Spleen (tissue), 11 donors: ENCODE measurements around the gene TIMP2. TPM values are rescaled to one million over a fixed set of nuclear protein-coding genes. Genes with fewer than 3 reads are reported as not detected.

Experiments
- DNase-seq: peaks from one replicate; pipeline ENCODE4 v3.0.0-alpha.2; 2020
- H3K27ac ChIP-seq, 8 donors: fragments of 200-600 bp; sonication (generic) in 7 of 8; 1 replicate in 4 of 8; 2 replicates in 4 of 8; pipeline versions ENCODE4 v1.5.0 to v1.8.0; 2016 to 2021; ENCODE audit warnings: inconsistent platforms in 4 of 8, mild to moderate bottlenecking in 4 of 8, moderate library complexity in 1 of 8
- H3K27me3 ChIP-seq, 7 donors: fragments of 200-600 bp; sonication (generic) in 6 of 7; replicated peaks in 1 of 7; 1 replicate in 4 of 7; 2 replicates in 3 of 7; pipeline versions ENCODE4 v1.5.0 to v1.8.0; 2016 to 2021; ENCODE audit warnings: inconsistent platforms in 3 of 7, mild to moderate bottlenecking in 1 of 7
- H3K36me3 ChIP-seq, 6 donors: fragments of 200-600 bp; sonication (generic) in 5 of 6; 1 replicate in 4 of 6; 2 replicates in 2 of 6; pipeline versions ENCODE4 v1.5.0 to v1.8.0; 2016 to 2021; ENCODE audit warnings: inconsistent platforms in 2 of 6
- H3K4me1 ChIP-seq, 6 donors: fragments of 200-600 bp; sonication (generic) in 5 of 6; 1 replicate in 3 of 6; 2 replicates in 3 of 6; pipeline versions ENCODE4 v1.5.0 to v1.8.0; 2016 to 2021; ENCODE audit warnings: inconsistent platforms in 3 of 6
- H3K4me3 ChIP-seq, 8 donors: fragments of 200-600 bp; sonication (generic) in 7 of 8; 1 replicate in 4 of 8; 2 replicates in 4 of 8; pipeline versions ENCODE4 v1.5.0 to v1.8.0; 2016 to 2021; ENCODE audit warnings: inconsistent platforms in 4 of 8, mild to moderate bottlenecking in 4 of 8, moderate library complexity in 2 of 8
- H3K9me3 ChIP-seq, 8 donors: fragments of 200-600 bp; sonication (generic) in 7 of 8; 1 replicate in 4 of 8; 2 replicates in 4 of 8; pipeline versions ENCODE4 v1.5.0 to v1.8.0; 2016 to 2021; ENCODE audit warnings: inconsistent platforms in 4 of 8
- CTCF ChIP-seq, 11 experiments: fragments of 200-600 bp in 7 of 11; fragments of 450-650 bp in 4 of 11; sonication (generic) in 4 of 11; IDR thresholded peaks in 8 of 11; conservative IDR thresholded peaks in 3 of 11; 1 replicate in 7 of 11; 2 replicates in 4 of 11; pipeline versions ENCODE4 v1.4.0 to v1.8.0; 2016 to 2021; ENCODE audit warnings: antibody characterized with exemption in 11 of 11, inconsistent platforms in 4 of 11, mild to moderate bottlenecking in 1 of 11
- POLR2A ChIP-seq, 3 donors: fragments of 450-650 bp; IDR thresholded peaks; one replicate each; pipeline ENCODE4 v1.5.1; 2017; ENCODE audit warnings: antibody characterized with exemption in 3 of 3, mild to moderate bottlenecking in 1 of 3
- POLR2AphosphoS5 ChIP-seq, 3 donors: sonication (generic); formaldehyde crosslinking; IDR thresholded peaks; one replicate each; pipeline ENCODE4 v1.5.1; 2017; ENCODE audit warnings: antibody characterized with exemption in 3 of 3
- WGBS, 5 donors: extraction: QIAGEN DNeasy Blood & Tissue Kit in 3 of 5; methylation state at CpG; one replicate each; pipeline versions ENCODE4 v1.1.5 to v1.1.7; 2013 to 2018; 5-methylcytosine and 5-hydroxymethylcytosine counted together
- intact Hi-C: fragments of 100-400 bp; cut with DNase I; formaldehyde crosslinking; loops from one replicate; pipeline ENCODE4 v1.15.0; 2023; ENCODE audit warnings: low total_unique reads
- polyA plus RNA-seq, 3 donors: library from polyadenylated mRNA; stranded (reverse); fragments of 200-250 nt; gene quantifications; one replicate each; pipeline ENCODE4 v1.2.1, GENCODE V29; 2013
- total RNA-seq, 7 donors: library from RNA; depleted of rRNA in 3 of 7; stranded (reverse); fragments of >200 nt in 3 of 7; fragmentation: NEBNext Ultra II Directional in 4 of 7; extraction: Animal tissue kit (Norgen Biotek cat#: 25700) in 4 of 7; gene quantifications; one replicate each; pipeline versions ENCODE4 v1.1.0 to v1.2.1, GENCODE V29; 2016 to 2021
- donor health status: healthy with polysubstance abuse.
- donor health status: DM: no; HTN: no; CAD: no; lungs with moderate emphysema.
- donor health status: DM: no; HTN: no; CAD: no.
- donor health status: Bipolar disorder and iron deficiency.
- donor health status: healthy.
- donor health status: DM: no; HTN: no; CAD: no.
- donor health status: DM: yes; HTN: yes; CAD: no.

The TIMP2 gene
- total and polyA plus RNA-seq, 10 donors, result 16.3 to 333 (median 181) TPM

GRCh38 chr17:78812855-78813254, 112.3 kb downstream of the TIMP2 start:
- DNase-seq, result peak; percentile 28
- peak overlapping the region in 2 of 8 donors; percentile 18 to 55 for H3K27ac ChIP-seq
- 74 to 86% (median 81%) methylated on average over 8 of the region's 8 CpGs for WGBS, 5 donors

GRCh38 chr17:78808163-78808562, 117.0 kb downstream of the TIMP2 start:
- Histone ChIP-seq H3K9me3 (no peaks in the 10 kb centered on the region), H3K27ac (no peak overlapping the region), H3K27me3 (no peaks in the 10 kb centered on the region), H3K4me1 (peaks cover 7 to 41% (median 31%) of the 10 kb centered on the region in 6 donors), H3K4me3 (no peak overlapping the region), H3K36me3 (peaks cover 5 to 97% (median 87%) of the 10 kb centered on the region in 6 donors)
- 91 to 96% (median 94%) methylated on average over 3 to 4 of the region's 4 CpGs for WGBS, 5 donors
- intact Hi-C loops, result no loop called here
- no peak for DNase-seq
- no peak for TF ChIP-seq POLR2A (IDR thresholded peaks at IDR 0.05)
- TF ChIP-seq POLR2AphosphoS5 (IDR thresholded peaks at IDR 0.05), result no peak
- no peak for TF ChIP-seq CTCF (IDR thresholded peaks at IDR 0.05 in 8 of 11, conservative IDR thresholded peaks at IDR 0.05 in 3 of 11)

More at GRCh38 chr17:78812855-78813254, 112.3 kb downstream of the TIMP2 start:
- intact Hi-C loops, result no loop called here
- Histone ChIP-seq H3K27me3 (no peaks in the 10 kb centered on the region), H3K4me3 (no peak overlapping the region), H3K4me1 (peaks cover under 1 to 20% (median 9%) of the 10 kb centered on the region in 6 donors), H3K36me3 (peaks cover 15 to 100% (median 95%) of the 10 kb centered on the region in 6 donors), H3K9me3 (no peaks in the 10 kb centered on the region)
- no peak for TF ChIP-seq POLR2AphosphoS5 (IDR thresholded peaks at IDR 0.05)
- TF ChIP-seq CTCF (IDR thresholded peaks at IDR 0.05 in 8 of 11, conservative IDR thresholded peaks at IDR 0.05 in 3 of 11), result no peak
- TF ChIP-seq POLR2A (IDR thresholded peaks at IDR 0.05), result no peak

- peak overlapping the region in 6 of 8 donors; percentile 31 to 73 (median 56) for H3K27ac ChIP-seq
Measured at GRCh38 chr17:78806451-78806850, 118.7 kb downstream of the TIMP2 start.

More at GRCh38 chr17:78806451-78806850, 118.7 kb downstream of the TIMP2 start:
- peak; percentile 88 for DNase-seq
- Histone ChIP-seq H3K9me3 (no peaks in the 10 kb centered on the region), H3K4me1 (peaks cover 7 to 47% (median 38%) of the 10 kb centered on the region in 6 donors), H3K27me3 (no peaks in the 10 kb centered on the region), H3K36me3 (peaks cover 0 to 97% (median 81%) of the 10 kb centered on the region in 6 donors), H3K4me3 (no peak overlapping the region)
- WGBS, 5 donors, result 41 to 52% (median 50%) methylated on average over 9 of the region's 9 CpGs
- intact Hi-C loops, result no loop called here
- no peak for TF ChIP-seq POLR2A (IDR thresholded peaks at IDR 0.05)
- peak; percentile 10 to 73 (median 56) for TF ChIP-seq POLR2AphosphoS5 (IDR thresholded peaks at IDR 0.05)
- peak in 6 of 11 experiments; percentile 15 to 33 (median 27) for TF ChIP-seq CTCF (IDR thresholded peaks at IDR 0.05 in 8 of 11, conservative IDR thresholded peaks at IDR 0.05 in 3 of 11)
